ENCODE results near the gene ANKRD6. TPM values are rescaled to one million over a fixed set of nuclear protein-coding genes. Genes with fewer than 3 reads are reported as not detected.
"Not testable (repeated sequence)": the region's sequence is repeated elsewhere in the genome, so short reads cannot be mapped to it uniquely, and the experiment has no call there.

The ANKRD6 gene
- total RNA-seq, 1 experiment from 2014 or later = 2.4 TPM

DNA sequence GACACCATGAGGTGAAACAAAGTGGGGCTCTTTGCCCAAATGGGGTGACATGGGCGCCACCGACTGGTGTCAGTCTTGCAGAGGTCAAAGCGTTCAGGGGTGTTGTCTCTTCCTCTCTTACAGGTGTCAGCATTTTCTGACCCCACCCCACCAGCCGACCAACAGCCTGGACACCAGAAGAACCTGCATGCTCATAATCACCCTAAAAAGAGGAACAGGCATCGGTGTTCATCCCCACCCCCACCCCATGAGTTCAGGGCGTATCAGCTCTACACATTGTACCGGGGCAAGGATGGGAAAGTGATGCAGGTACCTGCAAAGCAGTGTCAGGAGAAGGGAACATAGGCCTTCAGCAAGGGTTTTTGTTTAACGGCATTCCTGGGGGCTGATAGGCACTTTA lies 190.8 kb downstream of the ANKRD6 start:
- Histone ChIP-seq H3K27ac (ENCODE audit: low read length) (no peak overlapping the region), H3K27me3 (ENCODE audit: control insufficient read depth, insufficient read depth, low read length) (no peaks in the 10 kb centered on the region), H3K36me3 (ENCODE audit: control insufficient read depth, insufficient read depth, low read length) (no peaks in the 10 kb centered on the region), H3K9me3 (ENCODE audit: control insufficient read depth, insufficient read depth, low read depth, low read length) (no peaks in the 10 kb centered on the region), H3K4me1 (ENCODE audit: control insufficient read depth, insufficient read depth, low read length) (no peaks in the 10 kb centered on the region), H3K4me3 (ENCODE audit: low read depth in 2 of 2, low read length in 2 of 2) (no peak overlapping the region)
- TF ChIP-seq CTCF (IDR thresholded peaks at IDR 0.05) = no peak
- TF ChIP-seq TCF7L2 (IDR thresholded peaks at IDR 0.05; ENCODE audit: low read depth, low read length) = no peak
- TF ChIP-seq REST (IDR thresholded peaks at IDR 0.05; ENCODE audit: insufficient read depth in 1 of 2, low read depth in 2 of 2, low read length in 1 of 2) = no peak
- no peak for TF ChIP-seq SIN3A (IDR thresholded peaks at IDR 0.05; ENCODE audit: borderline replicate concordance, insufficient read depth, low read depth, low read length)
- no peak for TF ChIP-seq POLR2AphosphoS5 (IDR thresholded peaks at IDR 0.05; ENCODE audit: low read depth, low read length)
- no peak for ATAC-seq
- ChIA-PET POLR2A (no interaction called here), CTCF (no interaction called here)
- BruUV-seq (replicated peaks) = no TSS peak
- intact Hi-C loops (cut with micrococcal nuclease; ENCODE audit: unreplicated experiment) = no loop called here
- in situ Hi-C loops (cut with HindIII; ENCODE audit: low pct_unique_long_range_greater_than_20kb, low sequenced_read_pairs) = no loop called here
- DNase-seq (ENCODE audit: low read depth, low spot score) = no peak

DNA sequence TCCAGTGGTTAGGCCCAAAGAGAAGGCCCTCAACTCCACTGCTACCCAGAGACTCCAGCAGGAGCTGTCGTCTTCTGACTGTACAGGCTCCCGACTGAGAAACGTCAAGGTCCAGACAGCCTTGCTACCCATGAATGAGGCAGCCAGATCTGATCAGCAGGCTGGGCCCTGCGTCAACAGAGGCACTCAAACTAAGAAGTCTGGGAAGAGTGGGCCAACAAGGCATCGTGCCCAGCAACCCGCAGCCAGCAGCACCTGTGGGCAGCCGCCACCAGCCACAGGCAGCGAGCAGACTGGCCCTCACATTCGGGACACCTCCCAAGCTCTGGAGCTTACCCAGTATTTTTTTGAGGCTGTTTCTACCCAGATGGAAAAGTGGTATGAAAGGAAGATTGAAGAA lies 197.5 kb downstream of the ANKRD6 start:
- intact Hi-C loops (cut with micrococcal nuclease; ENCODE audit: unreplicated experiment) (no loop called here), in situ Hi-C loops (cut with HindIII; ENCODE audit: low pct_unique_long_range_greater_than_20kb, low sequenced_read_pairs) (no loop called here)
- Histone ChIP-seq H3K9me3 (ENCODE audit: control insufficient read depth, insufficient read depth, low read depth, low read length) (no peaks in the 10 kb centered on the region), H3K27me3 (ENCODE audit: control insufficient read depth, insufficient read depth, low read length) (no peaks in the 10 kb centered on the region), H3K36me3 (ENCODE audit: control insufficient read depth, insufficient read depth, low read length) (no peaks in the 10 kb centered on the region; the same call in 1 of the 2 replicates), H3K4me1 (ENCODE audit: control insufficient read depth, insufficient read depth, low read length) (no peaks in the 10 kb centered on the region), H3K27ac (ENCODE audit: low read length) (no peak overlapping the region), H3K4me3 (ENCODE audit: low read depth in 2 of 2, low read length in 2 of 2) (no peak overlapping the region)
- POLR2A ChIA-PET = no interaction called here
- DNase-seq (ENCODE audit: low read depth, low spot score) = no peak
- no TSS peak for BruUV-seq (replicated peaks)
- no peak for TF ChIP-seq SIN3A (IDR thresholded peaks at IDR 0.05; ENCODE audit: borderline replicate concordance, insufficient read depth, low read depth, low read length)
- TF ChIP-seq CTCF (IDR thresholded peaks at IDR 0.05) = no peak
- no peak for TF ChIP-seq REST (IDR thresholded peaks at IDR 0.05; ENCODE audit: insufficient read depth in 1 of 2, low read depth in 2 of 2, low read length in 1 of 2)
- TF ChIP-seq TCF7L2 (IDR thresholded peaks at IDR 0.05; ENCODE audit: low read depth, low read length) = no peak
- no peak for TF ChIP-seq POLR2AphosphoS5 (IDR thresholded peaks at IDR 0.05; ENCODE audit: low read depth, low read length)
- CTCF ChIA-PET = no interaction called here
- no peak for ATAC-seq

- H3K4me1 ChIP-seq (ENCODE audit: control insufficient read depth, insufficient read depth, low read length); DNase-seq (ENCODE audit: low read depth, low spot score); H3K27ac ChIP-seq (ENCODE audit: low read length); POLR2A ChIA-PET; ATAC-seq; H3K36me3 ChIP-seq (ENCODE audit: control insufficient read depth, insufficient read depth, low read length); in situ Hi-C loops (cut with HindIII; ENCODE audit: low pct_unique_long_range_greater_than_20kb, low sequenced_read_pairs); H3K9me3 ChIP-seq (ENCODE audit: control insufficient read depth, insufficient read depth, low read depth, low read length); intact Hi-C loops (cut with micrococcal nuclease; ENCODE audit: unreplicated experiment); BruUV-seq (replicated peaks); H3K4me3 ChIP-seq (ENCODE audit: low read depth in 2 of 2, low read length in 2 of 2); H3K27me3 ChIP-seq (ENCODE audit: control insufficient read depth, insufficient read depth, low read length): not testable (repeated sequence)
- CTCF ChIA-PET = interaction anchor here (0.7 kb wide), 1 partner anchor 224 kb away, joined by 4 read pairs; no protein-coding TSS in a partner anchor
Measured at GRCh38 chr6:89636412-89636811, 203.5 kb downstream of the ANKRD6 start.
